ENCODE results near the gene MEF2A. TPM values are rescaled to one million over a fixed set of nuclear protein-coding genes. Genes with fewer than 3 reads are reported as not detected.

The MEF2A gene
- total and polyA plus RNA-seq, 2 donors (not counting 1 experiment from before 2014, with no cell fraction given): 44.0 to 102 TPM

DNA sequence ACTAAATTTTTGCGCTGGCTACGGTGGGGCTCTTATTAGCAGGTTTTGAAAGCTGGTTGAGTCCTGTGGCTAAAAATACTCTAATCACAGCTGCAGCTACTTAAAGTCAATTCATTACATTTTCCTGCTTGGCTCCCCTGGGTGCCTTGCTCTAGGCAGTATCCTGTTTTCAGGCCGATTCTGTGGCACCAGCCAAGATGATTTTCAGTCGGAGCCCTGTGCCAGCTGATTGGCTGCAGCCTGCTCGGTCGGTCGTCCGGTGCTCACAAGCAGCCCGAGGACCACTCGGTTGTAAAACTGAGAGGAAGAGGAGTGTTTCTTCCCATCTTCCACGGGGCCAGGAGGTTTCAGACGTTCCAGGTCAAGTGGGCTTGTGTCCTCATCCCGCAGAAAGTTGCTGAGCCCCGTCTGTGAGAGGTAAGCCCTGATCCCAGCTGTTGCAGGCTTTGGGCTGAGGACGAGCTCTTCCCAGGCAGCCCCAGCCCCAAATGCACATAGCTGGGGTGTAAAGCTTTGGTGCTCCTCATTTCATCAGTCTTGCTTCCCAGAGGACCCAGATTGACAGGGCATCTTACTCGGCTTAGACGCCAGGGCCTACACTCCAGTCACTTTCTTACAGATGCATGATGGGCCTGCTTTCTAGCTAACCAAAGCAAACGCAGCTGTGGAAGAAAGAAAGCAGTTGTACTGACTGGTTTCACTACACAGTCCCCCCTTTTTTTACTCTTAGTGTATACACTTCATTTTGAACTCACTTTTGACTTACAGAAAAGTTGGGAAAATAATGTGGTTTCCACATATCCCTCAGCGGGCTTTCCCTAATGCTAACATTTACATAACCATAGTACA lies 151.6 kb downstream of the MEF2A start:
- peaks cover 22 to 27% of the 10 kb centered on the region in 2 donors for H3K4me1 ChIP-seq (ENCODE audit: control insufficient read depth in 2 of 2, insufficient read depth in 2 of 2, low read length in 2 of 2)
- H2AFZ ChIP-seq (ENCODE audit: insufficient read depth, low read depth, low read length, poor library complexity, severe bottlenecking): no peak overlapping the region
- Mint-ChIP-seq H3K27me3 (no peaks in the 10 kb centered on the region), H3K4me1 (peaks cover 41% of the 10 kb centered on the region), H3K4me3 (no peak overlapping the region), H3K27ac (peak overlapping the region; percentile 39), H3K9me3 (ENCODE audit: insufficient read depth) (no peaks in the 10 kb centered on the region)
- intact Hi-C loops (cut with micrococcal nuclease): no loop called here
- H3K36me3 ChIP-seq (replicated peaks in 1 of 2; ENCODE audit: control extremely low read depth in 1 of 2, control insufficient read depth in 1 of 2, extremely low read depth in 1 of 2, insufficient read depth in 2 of 2, low read length in 1 of 2): peaks cover 0 to 33% of the 10 kb centered on the region in 2 experiments
- ChIA-PET CTCF (interaction anchor here (1.1 to 6.0 kb wide), 5 partner anchors 13 to 444 kb away, joined by 3 to 49 read pairs (median 4); no protein-coding TSS in a partner anchor), POLR2A (interaction anchor here (1.1 kb wide), 1 partner anchor 16 kb away, joined by 4 read pairs; the partner anchor contains the start of gene LYSMD4)
- no peaks in the 10 kb centered on the region for H3K9me3 ChIP-seq (ENCODE audit: control extremely low read depth in 1 of 3, control insufficient read depth in 2 of 3, insufficient read depth in 1 of 3, low read length in 2 of 3)
- H3K9ac ChIP-seq (ENCODE audit: low read length): no peak overlapping the region
- no peak overlapping the region for H3K4me3 ChIP-seq (ENCODE audit: control extremely low read depth in 1 of 5, extremely low read depth in 1 of 5, insufficient read depth in 1 of 5, low read depth in 2 of 5, low read length in 4 of 5)
- TF ChIP-seq, protein P1, sequence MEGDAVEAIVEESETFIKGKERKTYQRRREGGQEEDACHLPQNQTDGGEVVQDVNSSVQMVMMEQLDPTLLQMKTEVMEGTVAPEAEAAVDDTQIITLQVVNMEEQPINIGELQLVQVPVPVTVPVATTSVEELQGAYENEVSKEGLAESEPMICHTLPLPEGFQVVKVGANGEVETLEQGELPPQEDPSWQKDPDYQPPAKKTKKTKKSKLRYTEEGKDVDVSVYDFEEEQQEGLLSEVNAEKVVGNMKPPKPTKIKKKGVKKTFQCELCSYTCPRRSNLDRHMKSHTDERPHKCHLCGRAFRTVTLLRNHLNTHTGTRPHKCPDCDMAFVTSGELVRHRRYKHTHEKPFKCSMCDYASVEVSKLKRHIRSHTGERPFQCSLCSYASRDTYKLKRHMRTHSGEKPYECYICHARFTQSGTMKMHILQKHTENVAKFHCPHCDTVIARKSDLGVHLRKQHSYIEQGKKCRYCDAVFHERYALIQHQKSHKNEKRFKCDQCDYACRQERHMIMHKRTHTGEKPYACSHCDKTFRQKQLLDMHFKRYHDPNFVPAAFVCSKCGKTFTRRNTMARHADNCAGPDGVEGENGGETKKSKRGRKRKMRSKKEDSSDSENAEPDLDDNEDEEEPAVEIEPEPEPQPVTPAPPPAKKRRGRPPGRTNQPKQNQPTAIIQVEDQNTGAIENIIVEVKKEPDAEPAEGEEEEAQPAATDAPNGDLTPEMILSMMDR (IDR thresholded peaks at IDR 0.05): no peak
- no peak for TF ChIP-seq EZH2 (IDR thresholded peaks at IDR 0.05; ENCODE audit: borderline replicate concordance, insufficient read depth, low read depth, low read length, poor library complexity, severe bottlenecking)
- no peak overlapping the region for H3K4me2 ChIP-seq (replicated peaks; ENCODE audit: low read depth, low read length, poor library complexity, severe bottlenecking)
- no peaks in the 10 kb centered on the region for H3K79me2 ChIP-seq (ENCODE audit: control insufficient read depth, insufficient read depth, low read length)
- ATAC-seq (ENCODE audit: low read depth) (no peak), DNase-seq (no peak)
- H4K20me1 ChIP-seq (ENCODE audit: control insufficient read depth, insufficient read depth, low read length, poor library complexity, severe bottlenecking): no peaks in the 10 kb centered on the region
- 65% methylated on average over 12 of the region's 19 CpGs for WGBS (ENCODE audit: insufficient coverage)
- no peak overlapping the region for H3K27ac ChIP-seq (ENCODE audit: low read length in 2 of 2)
- H3K27me3 ChIP-seq (replicated peaks in 1 of 4; ENCODE audit: control extremely low read depth in 1 of 4, control insufficient read depth in 3 of 4, insufficient read depth in 4 of 4, low read length in 3 of 4): no peaks in the 10 kb centered on the region

DNA sequence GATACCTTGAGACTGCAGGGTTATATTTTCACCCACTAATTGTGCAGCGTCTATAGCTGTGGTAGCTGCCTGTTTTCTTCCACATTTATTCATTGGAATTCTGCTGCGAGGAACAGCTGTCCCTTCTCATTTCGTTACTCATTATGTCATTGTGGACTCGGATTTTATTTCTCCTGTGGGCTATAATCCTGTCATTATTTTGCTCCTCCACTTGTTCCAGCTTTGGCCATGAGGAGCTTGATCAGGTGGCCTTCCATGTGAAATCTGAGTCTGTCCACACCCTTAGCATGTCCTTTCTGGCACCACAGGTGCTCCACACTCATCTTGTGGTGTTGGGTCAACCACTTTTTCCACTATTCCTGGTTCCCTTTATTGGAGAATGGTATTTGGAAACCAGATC lies 152.6 kb downstream of the MEF2A start:
- no peaks in the 10 kb centered on the region for H4K20me1 ChIP-seq (ENCODE audit: control insufficient read depth, insufficient read depth, low read length, poor library complexity, severe bottlenecking)
- TF ChIP-seq, protein P1 (IDR thresholded peaks at IDR 0.05): no peak
- TF ChIP-seq EZH2 (IDR thresholded peaks at IDR 0.05; ENCODE audit: borderline replicate concordance, insufficient read depth, low read depth, low read length, poor library complexity, severe bottlenecking): no peak
- H2AFZ ChIP-seq (ENCODE audit: insufficient read depth, low read depth, low read length, poor library complexity, severe bottlenecking): no peak overlapping the region
- H3K27me3 Mint-ChIP-seq: no peaks in the 10 kb centered on the region
- CTCF ChIA-PET: interaction anchor here (1.1 to 1.9 kb wide), 5 partner anchors 14 to 446 kb away, joined by 3 to 8 read pairs (median 4); no protein-coding TSS in a partner anchor
- no peak overlapping the region for H3K27ac Mint-ChIP-seq
- intact Hi-C loops (cut with micrococcal nuclease): no loop called here
- peaks cover 22 to 27% of the 10 kb centered on the region in 2 donors for H3K4me1 ChIP-seq (ENCODE audit: control insufficient read depth in 2 of 2, insufficient read depth in 2 of 2, low read length in 2 of 2)
- ATAC-seq (ENCODE audit: low read depth): no peak
- H3K79me2 ChIP-seq (ENCODE audit: control insufficient read depth, insufficient read depth, low read length): no peaks in the 10 kb centered on the region
- H3K9me3 ChIP-seq (ENCODE audit: control extremely low read depth in 1 of 3, control insufficient read depth in 2 of 3, insufficient read depth in 1 of 3, low read length in 2 of 3): no peaks in the 10 kb centered on the region
- no peaks in the 10 kb centered on the region for H3K27me3 ChIP-seq (replicated peaks in 1 of 4; ENCODE audit: control extremely low read depth in 1 of 4, control insufficient read depth in 3 of 4, insufficient read depth in 4 of 4, low read length in 3 of 4)
- no peak overlapping the region for H3K4me3 Mint-ChIP-seq
- H3K27ac ChIP-seq (ENCODE audit: low read length in 2 of 2): no peak overlapping the region
- H3K4me3 ChIP-seq (ENCODE audit: control extremely low read depth in 1 of 5, extremely low read depth in 1 of 5, insufficient read depth in 1 of 5, low read depth in 2 of 5, low read length in 4 of 5): no peak overlapping the region
- H3K4me2 ChIP-seq (replicated peaks; ENCODE audit: low read depth, low read length, poor library complexity, severe bottlenecking): no peak overlapping the region
- no peak for DNase-seq
- peaks cover 0 to 24% of the 10 kb centered on the region in 2 experiments for H3K36me3 ChIP-seq (replicated peaks in 1 of 2; ENCODE audit: control extremely low read depth in 1 of 2, control insufficient read depth in 1 of 2, extremely low read depth in 1 of 2, insufficient read depth in 2 of 2, low read length in 1 of 2)
- H3K9ac ChIP-seq (ENCODE audit: low read length): no peak overlapping the region
- POLR2A ChIA-PET: no interaction called here
- 100% methylated on average over 4 of the region's 4 CpGs for WGBS (ENCODE audit: insufficient coverage)
- H3K4me1 Mint-ChIP-seq: peaks cover 41% of the 10 kb centered on the region
- no peaks in the 10 kb centered on the region for H3K9me3 Mint-ChIP-seq (ENCODE audit: insufficient read depth)
